SU-DHL-6 (cell line): ENCODE data around the gene NCOA5.

Experiments
- H2AFZ ChIP-seq: fragments of 200-600 bp; sonication (generic); 2 replicates; pipeline ENCODE4 v1.6.1; 2014; ENCODE audit warnings: low read depth, mild to moderate bottlenecking, moderate library complexity, mixed read lengths, antibody characterized with exemption, low read length; ENCODE audit not compliant: severe bottlenecking
- H3F3A ChIP-seq: fragments of 200-600 bp; shearing (Covaris generic); 2 replicates; pipeline ENCODE4 v1.6.0; 2016; ENCODE audit warnings: antibody characterized with exemption, mild to moderate bottlenecking; ENCODE audit not compliant: insufficient read depth
- H3K27ac ChIP-seq: fragments of 200-600 bp; sonication (generic); 2 replicates; pipeline ENCODE4 v1.5.1; 2016; ENCODE audit warnings: low read depth, mild to moderate bottlenecking, low read length, moderate library complexity, mixed read lengths
- H3K27me3 ChIP-seq: fragments of 200-600 bp; sonication (generic), shearing (Covaris generic); 2 replicates; pipeline ENCODE4 v1.6.0; 2014; ENCODE audit warnings: mild to moderate bottlenecking, low read length
- H3K36me3 ChIP-seq: fragments of 200-600 bp; sonication (generic); 2 replicates; pipeline ENCODE4 v1.6.1; 2014; ENCODE audit warnings: mild to moderate bottlenecking, low read length, mixed read lengths
- H3K4me2 ChIP-seq: fragments of 300-600, 200-600 bp; shearing (Covaris generic), sonication (generic); 2 replicates; pipeline ENCODE4 v1.6.0; 2014; ENCODE audit warnings: low read length, low read depth, mild to moderate bottlenecking; ENCODE audit not compliant: poor library complexity, severe bottlenecking
- H3K4me3 ChIP-seq: fragments of 200-600 bp; sonication (generic); 2 replicates; pipeline ENCODE4 v1.5.1; 2014; ENCODE audit warnings: antibody characterized with exemption, low read length, mild to moderate bottlenecking, mixed read lengths; ENCODE audit not compliant: insufficient read depth, poor library complexity, severe bottlenecking
- H3K79me2 ChIP-seq: fragments of 200-600 bp; sonication (generic); 2 replicates; pipeline ENCODE4 v1.6.1; 2014; ENCODE audit warnings: mild to moderate bottlenecking, low read length, moderate library complexity; ENCODE audit not compliant: insufficient read depth
- H3K9ac ChIP-seq: fragments of 200-600 bp; sonication (generic); 2 replicates; pipeline ENCODE4 v1.7.0; 2014; ENCODE audit warnings: mild to moderate bottlenecking, low read length
- H3K9me2 ChIP-seq: fragments of 200-600 bp; sonication (generic); replicated peaks from 2 replicates; pipeline ENCODE4 v1.6.1; 2014; ENCODE audit warnings: low read length; ENCODE audit not compliant: insufficient read depth
- H3K9me3 ChIP-seq: fragments of 200-600 bp; sonication (generic); 2 replicates; pipeline ENCODE4 v1.6.1; 2014; ENCODE audit warnings: low read length, mixed read lengths; ENCODE audit not compliant: insufficient read depth
- H4K20me1 ChIP-seq: fragments of 200-600 bp; sonication (generic); 2 replicates; pipeline ENCODE4 v1.6.1; 2014; ENCODE audit warnings: low read depth, mild to moderate bottlenecking, antibody characterized with exemption, low read length, moderate library complexity, mixed read lengths
- CTCF ChIP-seq: fragments of 200-600 bp; sonication (generic); IDR thresholded peaks from one replicate; pipeline ENCODE4 v1.5.1; 2017; ENCODE audit warnings: antibody characterized with exemption, mild to moderate bottlenecking, low read length, moderate library complexity; ENCODE audit not compliant: insufficient read depth, poor library complexity, severe bottlenecking
- EZH2phosphoT487 ChIP-seq: fragments of 200-600 bp; sonication (generic), shearing (Covaris generic); conservative IDR thresholded peaks from 2 replicates; pipeline ENCODE4 v1.6.1; 2018; ENCODE audit warnings: mild to moderate bottlenecking, antibody characterized with exemption, low read length, moderate library complexity, mixed read lengths

NCOA5 gene

DNA sequence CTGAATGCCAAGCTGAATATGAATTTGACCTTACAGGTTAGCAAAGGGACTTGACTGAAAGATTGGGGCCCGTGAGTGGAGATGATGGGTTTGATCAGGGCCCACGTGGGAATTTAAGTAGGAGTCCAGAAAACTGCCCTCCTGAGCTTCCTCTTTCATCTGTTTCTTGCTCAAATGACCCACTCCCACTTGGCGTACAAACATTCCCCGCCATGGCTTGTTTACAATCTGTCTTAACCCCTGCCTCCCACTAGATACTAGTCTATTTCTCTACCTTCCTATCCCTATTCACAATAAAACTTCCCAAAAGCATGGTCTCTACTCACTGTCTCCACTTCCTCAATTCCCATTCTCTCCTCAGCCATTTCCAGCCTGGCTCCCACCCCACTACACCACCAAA, 71.7 kb downstream of the NCOA5 start:
- Histone ChIP-seq H3K9ac (no peak overlapping the region), H3K9me2 (no peaks in the 10 kb centered on the region), H3F3A (no peaks in the 10 kb centered on the region), H3K79me2 (no peaks in the 10 kb centered on the region), H3K36me3 (no peaks in the 10 kb centered on the region), H3K4me3 (no peak overlapping the region), H2AFZ (no peak overlapping the region), H4K20me1 (no peaks in the 10 kb centered on the region), H3K9me3 (no peaks in the 10 kb centered on the region), H3K27me3 (no peaks in the 10 kb centered on the region), H3K4me2 (no peak overlapping the region), H3K27ac (no peak overlapping the region)
- TF ChIP-seq CTCF (no peak), EZH2phosphoT487 (no peak)

DNA sequence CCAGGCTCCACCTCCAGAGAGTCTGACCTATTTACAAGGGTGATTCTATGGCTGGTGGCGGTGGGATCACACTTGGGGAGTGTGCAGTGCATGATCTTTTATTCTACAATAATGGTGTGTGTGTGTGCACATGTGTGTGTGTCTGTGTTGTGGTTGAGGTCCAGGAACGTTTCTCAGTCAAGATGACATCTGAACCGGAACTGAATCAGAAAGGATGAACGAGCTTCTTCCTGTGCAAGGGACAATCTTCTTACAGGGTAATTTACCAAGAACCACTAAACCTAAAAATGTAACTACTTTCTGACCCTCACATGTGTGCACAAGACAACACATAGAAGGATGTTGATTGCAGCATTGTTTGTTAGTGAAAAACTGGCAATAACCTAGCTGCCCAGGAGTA, 72.5 kb downstream of the NCOA5 start:
- Histone ChIP-seq H3K79me2 (no peaks in the 10 kb centered on the region), H3K4me2 (no peak overlapping the region), H3K9me3 (no peaks in the 10 kb centered on the region), H3K36me3 (no peaks in the 10 kb centered on the region), H3F3A (no peaks in the 10 kb centered on the region), H2AFZ (no peak overlapping the region), H3K4me3 (no peak overlapping the region), H4K20me1 (no peaks in the 10 kb centered on the region), H3K9me2 (no peaks in the 10 kb centered on the region), H3K27ac (no peak overlapping the region), H3K27me3 (no peaks in the 10 kb centered on the region), H3K9ac (no peak overlapping the region)
- no peak for TF ChIP-seq CTCF
- TF ChIP-seq EZH2phosphoT487: no peak

DNA sequence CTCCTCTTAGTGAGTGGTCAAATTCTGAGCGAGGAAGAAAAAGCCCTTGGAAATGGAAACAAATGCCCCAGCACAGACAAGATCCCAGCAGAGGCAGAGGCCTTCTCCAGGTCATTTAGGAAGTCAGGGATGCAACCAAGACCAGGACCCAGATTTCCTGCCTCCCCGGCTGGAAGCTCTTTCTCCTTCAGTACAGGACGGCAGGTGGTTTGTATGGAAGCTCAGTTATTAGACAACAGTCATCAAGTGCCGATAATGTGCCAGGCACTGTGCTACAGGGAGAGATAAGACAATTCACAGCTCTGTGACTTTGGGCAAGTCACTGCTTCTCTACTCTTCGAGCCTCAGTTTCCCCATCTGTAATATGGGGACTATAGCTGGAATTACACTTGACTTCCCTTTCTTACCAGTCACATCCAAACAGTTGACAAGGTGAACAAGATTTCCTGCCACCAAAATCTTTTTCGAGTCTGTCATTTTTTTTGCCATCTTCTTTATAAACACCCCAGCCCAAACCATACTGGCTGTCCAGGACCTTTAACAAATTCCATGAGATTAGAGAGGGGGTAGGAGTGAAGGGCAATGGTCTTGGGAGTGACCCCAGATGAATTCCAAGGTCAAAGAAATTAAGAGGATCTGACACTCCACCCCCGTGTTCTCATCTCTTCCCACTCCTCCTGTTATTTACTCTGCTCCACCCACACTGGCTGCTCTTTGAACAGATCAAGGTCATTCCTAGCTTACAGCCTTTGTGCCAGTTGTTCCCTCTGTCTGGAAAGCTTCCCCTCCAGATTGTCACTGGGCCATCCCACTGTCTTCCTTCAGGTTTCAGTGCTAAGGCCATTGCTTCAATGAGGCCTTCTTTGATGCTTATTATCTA, 75.0 kb downstream of the NCOA5 start:
- Histone ChIP-seq H3K9ac (no peak overlapping the region), H3K79me2 (no peaks in the 10 kb centered on the region), H3K4me2 (peak overlapping the region; percentile 51), H3K9me3 (no peaks in the 10 kb centered on the region), H3F3A (no peaks in the 10 kb centered on the region), H4K20me1 (no peaks in the 10 kb centered on the region), H3K9me2 (no peaks in the 10 kb centered on the region), H3K4me3 (no peak overlapping the region), H3K27me3 (no peaks in the 10 kb centered on the region), H2AFZ (no peak overlapping the region), H3K27ac (no peak overlapping the region), H3K36me3 (no peaks in the 10 kb centered on the region)
- TF ChIP-seq CTCF (no peak), EZH2phosphoT487 (no peak)
